Measurements from ENCODE around the gene IL17D.
"Not testable (repeated sequence)": the region's sequence is repeated elsewhere in the genome, so short reads cannot be mapped to it uniquely, and the experiment has no call there.

The IL17D gene

DNA sequence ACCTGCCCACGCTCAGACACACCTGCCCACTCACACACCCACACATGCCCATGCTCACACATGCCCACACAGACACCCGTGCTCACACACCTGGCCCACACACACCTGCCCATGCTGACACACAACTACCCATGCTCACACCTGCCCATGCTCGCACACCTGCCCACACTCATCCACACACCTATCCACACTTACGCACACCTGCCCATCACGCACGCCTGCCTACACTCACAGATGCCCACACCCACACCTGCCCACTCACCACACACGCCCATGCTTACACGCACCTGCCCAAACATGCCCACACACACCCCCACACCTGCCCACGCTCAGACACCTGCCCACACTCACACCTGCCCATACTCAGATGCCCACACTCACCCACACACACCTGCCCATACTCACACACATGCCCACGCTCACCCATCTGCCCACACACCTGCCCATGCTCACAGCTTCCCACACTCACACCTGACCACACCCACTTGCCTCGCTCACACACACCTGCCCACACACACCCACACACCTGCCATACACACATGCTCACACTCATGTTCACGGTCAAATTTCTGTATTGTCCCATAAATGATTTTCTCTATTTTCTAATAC, 15.6 kb downstream of the IL17D start:
- DNase-seq (ENCODE audit: low read depth in 4 of 4, low spot score in 1 of 4), result no peak

GRCh38 chr13:20719783-20720182, 16.3 kb downstream of the IL17D start:
- no peak for DNase-seq (ENCODE audit: low read depth in 4 of 4, low spot score in 1 of 4)

GRCh38 chr13:20720499-20720898, 17.0 kb downstream of the IL17D start:
- DNase-seq (ENCODE audit: low read depth in 4 of 4, low spot score in 1 of 4), result no peak

GRCh38 chr13:20721058-20721453, 17.6 kb downstream of the IL17D start:
- no peak for DNase-seq (ENCODE audit: low read depth in 4 of 4, low spot score in 1 of 4)

DNA sequence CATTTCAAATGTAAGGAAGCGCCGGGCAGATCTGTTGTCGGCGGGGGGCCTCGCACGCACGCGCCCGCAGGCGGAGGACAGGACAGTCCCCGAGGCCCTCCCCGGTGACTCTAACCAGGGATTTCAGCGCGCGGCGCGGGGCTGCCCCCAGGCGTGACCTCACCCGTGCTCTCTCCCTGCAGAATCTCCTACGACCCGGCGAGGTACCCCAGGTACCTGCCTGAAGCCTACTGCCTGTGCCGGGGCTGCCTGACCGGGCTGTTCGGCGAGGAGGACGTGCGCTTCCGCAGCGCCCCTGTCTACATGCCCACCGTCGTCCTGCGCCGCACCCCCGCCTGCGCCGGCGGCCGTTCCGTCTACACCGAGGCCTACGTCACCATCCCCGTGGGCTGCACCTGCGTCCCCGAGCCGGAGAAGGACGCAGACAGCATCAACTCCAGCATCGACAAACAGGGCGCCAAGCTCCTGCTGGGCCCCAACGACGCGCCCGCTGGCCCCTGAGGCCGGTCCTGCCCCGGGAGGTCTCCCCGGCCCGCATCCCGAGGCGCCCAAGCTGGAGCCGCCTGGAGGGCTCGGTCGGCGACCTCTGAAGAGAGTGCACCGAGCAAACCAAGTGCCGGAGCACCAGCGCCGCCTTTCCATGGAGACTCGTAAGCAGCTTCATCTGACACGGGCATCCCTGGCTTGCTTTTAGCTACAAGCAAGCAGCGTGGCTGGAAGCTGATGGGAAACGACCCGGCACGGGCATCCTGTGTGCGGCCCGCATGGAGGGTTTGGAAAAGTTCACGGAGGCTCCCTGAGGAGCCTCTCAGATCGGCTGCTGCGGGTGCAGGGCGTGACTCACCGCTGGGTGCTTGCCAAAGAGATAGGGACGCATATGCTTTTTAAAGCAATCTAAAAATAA, 18.2 kb downstream of the IL17D start:
- DNase-seq (ENCODE audit: low read depth in 4 of 4, low spot score in 1 of 4), result no peak

- no peak for DNase-seq (ENCODE audit: low read depth in 4 of 4, low spot score in 1 of 4)
Measured at GRCh38 chr13:20727856-20728255, 24.4 kb downstream of the IL17D start.

GRCh38 chr13:20728579-20729311, 25.2 kb downstream of the IL17D start:
- no peak for DNase-seq (ENCODE audit: low read depth in 4 of 4, low spot score in 1 of 4)

- DNase-seq (ENCODE audit: low read depth in 4 of 4, low spot score in 1 of 4), result no peak
Measured at GRCh38 chr13:20729633-20730585, 26.4 kb downstream of the IL17D start.

DNA sequence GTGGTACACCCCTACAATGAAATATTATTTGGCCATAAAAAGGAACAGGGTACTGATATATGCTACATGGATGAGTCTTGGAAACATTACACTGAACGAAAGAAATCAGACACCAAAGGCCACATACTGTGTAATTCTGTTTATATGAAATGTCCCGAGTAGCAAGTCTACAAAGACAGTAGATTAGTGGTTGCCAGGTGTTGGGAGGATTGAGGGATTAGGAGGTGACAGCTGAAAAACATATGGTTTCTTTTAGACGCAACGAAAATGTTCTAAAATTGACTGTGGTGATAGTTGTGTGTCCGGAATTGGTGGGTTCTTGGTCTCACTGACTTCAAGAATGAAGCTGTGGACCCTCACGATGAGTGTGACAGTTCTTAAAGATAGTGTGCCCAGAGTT, 35.1 kb downstream of the IL17D start:
- no peak for DNase-seq (ENCODE audit: low read depth in 4 of 4, low spot score in 1 of 4)

- no peak for DNase-seq (ENCODE audit: low read depth in 4 of 4, low spot score in 1 of 4)
Measured at GRCh38 chr13:20740021-20740420, 36.5 kb downstream of the IL17D start.

- not testable (repeated sequence) for DNase-seq (ENCODE audit: low read depth in 4 of 4, low spot score in 1 of 4)
Measured at GRCh38 chr13:20743830-20744404, 40.4 kb downstream of the IL17D start.

- DNase-seq (ENCODE audit: low read depth in 4 of 4, low spot score in 1 of 4), result no peak
Measured at GRCh38 chr13:20749377-20749776, 45.9 kb downstream of the IL17D start.

- no peak for DNase-seq (ENCODE audit: low read depth in 4 of 4, low spot score in 1 of 4)
Measured at GRCh38 chr13:20754009-20754408, 50.5 kb downstream of the IL17D start.

- DNase-seq (ENCODE audit: low read depth in 4 of 4, low spot score in 1 of 4), result no peak
Measured at GRCh38 chr13:20760872-20761271, 57.4 kb downstream of the IL17D start.

DNA sequence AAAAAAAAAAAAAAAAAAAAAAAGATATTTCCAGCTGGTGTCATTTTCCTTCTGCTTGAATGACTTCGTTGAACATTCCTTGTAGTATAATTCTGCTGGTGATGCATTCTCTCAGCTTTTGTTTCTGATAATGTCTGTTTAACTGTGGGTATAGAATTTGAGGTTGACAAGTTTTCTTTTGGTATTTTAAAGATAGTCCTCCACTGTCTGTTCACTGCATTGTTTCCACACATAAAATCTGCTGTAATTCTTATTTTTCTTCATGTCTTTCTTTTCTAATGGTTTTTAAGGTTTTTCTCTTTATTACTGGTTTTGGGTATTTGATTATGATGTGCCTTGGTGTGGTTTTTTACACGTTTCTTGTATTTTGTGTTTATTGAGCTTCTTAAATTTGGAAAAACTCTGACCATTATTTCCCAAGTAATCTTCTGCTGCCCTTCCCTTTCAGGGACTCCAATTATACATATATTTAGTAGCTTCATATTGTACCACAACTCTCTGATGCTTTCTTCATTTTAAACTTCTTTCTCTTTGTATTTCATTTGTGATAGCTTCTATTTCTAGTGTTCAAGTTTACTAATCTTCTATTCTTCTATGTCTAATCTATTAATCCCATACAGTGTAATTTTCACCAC, 63.9 kb downstream of the IL17D start:
- no peak for DNase-seq (ENCODE audit: low read depth in 4 of 4, low spot score in 1 of 4)

- no peak for DNase-seq (ENCODE audit: low read depth in 4 of 4, low spot score in 1 of 4)
Measured at GRCh38 chr13:20769091-20769490, 65.6 kb downstream of the IL17D start.

DNA sequence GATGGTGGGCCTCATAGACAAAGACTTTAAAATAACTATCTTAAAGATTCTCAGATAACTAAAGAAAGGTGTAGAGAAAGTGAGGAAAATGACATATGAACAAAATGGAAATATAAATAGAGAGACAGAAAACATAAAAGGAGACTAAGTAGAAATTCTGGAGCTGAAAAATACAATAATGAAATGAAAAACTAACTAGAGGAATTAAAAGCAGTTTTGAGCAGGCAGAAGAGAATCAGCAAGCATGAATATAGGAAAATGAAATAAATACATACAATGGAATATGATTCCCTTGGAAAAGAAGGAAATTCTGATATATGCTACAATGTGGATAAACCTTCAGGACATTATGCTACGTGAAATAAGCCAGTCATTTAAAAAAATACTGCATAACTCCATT, 66.3 kb downstream of the IL17D start:
- DNase-seq (ENCODE audit: low read depth in 4 of 4, low spot score in 1 of 4), result no peak
